GM12892 (cell line): ENCODE measurements around the gene DUXB. TPM values are rescaled to one million over a fixed set of nuclear protein-coding genes. Genes with fewer than 3 reads are reported as not detected.

Experiments used
- DNase-seq: peaks from one replicate; pipeline ENCODE4 v3.0.0; 2011; ENCODE audit not compliant: insufficient read length
- FAIRE-seq: peaks from 2 replicates; lab custom pipeline; 2011; peaks lifted over from hg19 to GRCh38; lab: Jason Lieb, UNC
- POLR2A ChIP-seq: IDR thresholded peaks from 2 replicates; pipeline ENCODE4 v1.6.1; 2011; ENCODE audit warnings: low read depth, low read length, control low read depth
- POLR2AphosphoS5 ChIP-seq: IDR thresholded peaks from 2 replicates; pipeline ENCODE4 v1.6.1; 2011; ENCODE audit warnings: low read depth, low read length, control low read depth
- TAF1 ChIP-seq: IDR thresholded peaks from 2 replicates; pipeline ENCODE4 v1.6.1; 2011; ENCODE audit warnings: low read depth, mild to moderate bottlenecking, control low read depth, low read length, borderline replicate concordance
- polyA plus RNA-seq: library from polyadenylated mRNA; unstranded; fragments of >200 nt; gene quantifications from one replicate; pipeline ENCODE4 v1.2.1, GENCODE V29; 2012; ENCODE audit warnings: missing spikeins, inconsistent platforms; ENCODE audit not compliant: missing spikeins

The DUXB gene, protein sequence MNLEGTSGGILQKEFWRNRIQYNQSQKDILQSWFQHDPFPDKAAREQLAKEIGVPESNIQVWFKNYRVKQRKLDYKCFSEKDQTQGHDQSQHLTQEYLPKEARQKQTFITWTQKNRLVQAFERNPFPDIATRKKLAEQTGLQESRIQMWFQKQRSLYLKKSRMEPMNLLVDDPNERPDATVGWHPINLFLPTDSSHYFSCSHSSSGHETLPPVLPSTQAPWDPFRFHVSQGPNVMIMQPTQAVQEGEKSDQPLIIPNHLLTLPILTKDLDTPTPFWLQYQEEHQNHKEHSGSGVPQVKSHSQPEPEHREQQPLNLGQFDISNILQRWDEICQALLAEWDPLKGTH
- not detected for polyA plus RNA-seq

DNA sequence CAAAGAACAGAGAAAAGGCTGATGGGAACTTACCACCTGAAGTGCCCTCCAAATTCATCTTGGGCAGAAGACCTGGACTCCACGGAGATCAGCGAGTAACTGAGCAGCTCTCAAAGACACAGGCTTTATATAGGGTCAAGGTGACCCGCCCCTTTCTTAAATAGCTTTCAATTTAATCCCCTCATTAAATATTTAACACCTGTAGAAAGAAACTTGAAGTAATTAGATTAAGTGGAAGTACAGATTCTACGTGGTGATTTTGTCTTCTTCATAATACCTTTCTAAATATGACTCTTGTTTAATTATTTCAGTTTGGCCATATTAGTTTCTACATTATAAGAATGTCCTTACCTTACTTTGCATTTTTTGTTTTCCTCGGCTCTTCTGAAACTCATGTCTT, at the start of gene DUXB:
Gene DUXB (minus strand): TSS at position 101 of the 400 bp plus-strand sequence. CDS start 43 bp downstream, at position 58.
- no peak for FAIRE-seq
- DNase-seq = no peak

DNA sequence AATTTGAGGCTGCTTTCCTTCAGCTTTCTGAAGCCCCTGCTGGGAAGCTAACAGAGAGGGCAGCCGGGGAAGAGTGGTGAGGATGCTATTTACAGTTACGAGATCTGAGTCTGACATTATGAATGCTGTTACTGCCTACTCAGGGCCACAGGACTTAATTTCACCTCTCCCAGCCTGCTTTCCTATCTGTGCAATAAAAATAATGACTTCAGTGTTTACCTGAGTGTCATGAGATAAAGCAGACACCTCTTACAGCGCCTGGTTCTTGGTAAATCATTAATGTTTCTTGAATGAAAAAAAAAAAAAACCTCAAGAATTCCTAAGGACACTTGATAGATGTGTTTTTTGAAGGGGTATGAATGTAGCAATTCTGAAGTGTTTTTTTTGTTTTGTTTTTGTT, 49.3 kb upstream of the DUXB start:
- FAIRE-seq (no peak), DNase-seq (no peak)
- TF ChIP-seq POLR2A = no peak
- TF ChIP-seq TAF1 = no peak
- no peak for TF ChIP-seq POLR2AphosphoS5

More for the DNA sequence above, at the start of gene DUXB:
- TF ChIP-seq POLR2AphosphoS5 = no peak
- TF ChIP-seq POLR2A = no peak
- TF ChIP-seq TAF1 = no peak

DNA sequence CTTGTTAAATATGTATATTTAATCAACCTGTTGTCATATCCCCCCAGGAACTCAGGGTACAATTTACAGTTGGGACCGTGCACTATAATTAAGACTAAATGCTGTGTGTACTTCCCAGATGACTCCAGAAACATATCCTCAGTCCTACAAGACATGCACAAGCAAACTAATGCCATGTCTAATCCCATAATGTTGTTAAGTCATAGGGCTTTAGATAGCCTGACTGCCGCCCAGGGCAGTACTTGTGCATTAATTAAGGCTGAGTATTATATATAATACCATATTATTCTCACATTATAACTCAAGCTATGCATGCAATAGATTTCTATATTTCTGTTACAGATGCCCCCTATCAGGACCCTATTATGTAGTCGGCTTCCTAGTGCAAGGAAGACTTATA, 45.1 kb upstream of the DUXB start:
- TF ChIP-seq TAF1 (no peak), POLR2AphosphoS5 (no peak), POLR2A (no peak)
- FAIRE-seq (no peak), DNase-seq (no peak)

DNA sequence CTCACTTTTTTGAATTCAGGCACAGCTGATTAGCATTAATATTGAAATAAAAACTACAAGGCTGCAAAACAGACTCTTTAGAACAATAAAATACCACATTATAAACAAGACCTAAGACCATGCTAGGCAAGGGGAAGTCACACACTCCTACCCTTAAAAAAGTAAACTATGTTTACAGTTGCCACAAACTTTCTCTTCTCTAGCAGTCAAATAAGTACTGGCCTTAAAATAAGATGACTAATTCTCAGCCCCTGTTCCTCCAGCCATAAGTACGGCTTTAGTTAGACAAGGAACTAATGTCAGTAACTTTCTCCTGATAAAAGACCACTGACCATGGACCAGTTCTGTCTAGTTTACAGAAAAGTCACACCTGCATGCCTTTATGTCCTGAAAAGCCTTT, 44.6 kb upstream of the DUXB start:
- TF ChIP-seq POLR2AphosphoS5 = no peak
- no peak for TF ChIP-seq POLR2A
- no peak for TF ChIP-seq TAF1
- no peak for FAIRE-seq
- DNase-seq = no peak

DNA sequence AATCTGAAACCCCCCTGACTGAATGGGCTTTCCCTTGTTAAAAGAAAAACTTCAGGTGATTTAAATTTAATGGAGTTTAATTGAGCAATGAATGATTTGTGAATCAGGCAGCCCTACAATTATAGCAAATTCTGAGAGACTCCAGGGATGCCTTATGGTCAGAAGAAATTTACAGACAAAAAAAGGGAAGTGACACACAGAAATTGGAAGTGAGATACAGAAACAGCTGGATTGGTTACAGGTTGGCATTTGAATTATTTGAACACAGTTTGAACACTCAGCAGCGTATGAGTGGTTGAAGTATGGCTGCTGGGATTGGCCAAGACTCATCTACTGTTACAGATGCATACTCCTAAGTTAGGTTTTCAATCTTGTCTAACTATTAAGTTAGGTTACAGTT, 44.0 kb upstream of the DUXB start:
- DNase-seq = no peak
- FAIRE-seq = no peak
- no peak for TF ChIP-seq TAF1
- no peak for TF ChIP-seq POLR2AphosphoS5
- no peak for TF ChIP-seq POLR2A

DNA sequence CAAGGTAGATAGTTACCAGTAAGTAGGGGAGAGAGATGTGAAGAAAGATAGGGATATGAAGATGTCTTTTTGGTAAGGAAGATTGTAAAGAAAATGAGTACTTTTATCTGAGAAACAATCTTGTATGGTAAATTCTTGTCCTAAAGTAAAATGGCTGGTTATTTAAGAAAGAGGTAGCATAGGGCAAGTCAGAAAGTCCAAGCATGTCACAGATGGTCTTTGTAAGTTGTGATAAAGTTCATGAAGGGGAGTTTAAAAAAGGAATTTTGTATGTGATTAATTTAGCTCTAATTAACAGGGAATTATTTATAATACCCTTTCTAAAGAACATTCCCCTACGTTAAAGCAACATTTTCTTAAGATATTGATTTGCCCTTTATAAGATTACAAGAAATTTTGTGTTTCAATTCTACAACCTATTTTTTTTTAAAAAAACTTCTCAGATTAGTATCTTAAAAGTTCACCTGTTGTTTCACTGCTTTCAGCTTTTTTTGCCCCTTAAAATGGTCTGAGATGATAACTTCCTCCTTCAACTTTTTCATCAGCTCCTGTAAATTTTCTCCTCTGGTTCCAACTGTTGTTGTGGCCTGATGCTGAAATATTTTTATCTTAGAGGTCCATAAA, 41.3 kb upstream of the DUXB start:
- TF ChIP-seq POLR2AphosphoS5 (no peak), POLR2A (no peak), TAF1 (no peak)
- no peak for FAIRE-seq
- no peak for DNase-seq

DNA sequence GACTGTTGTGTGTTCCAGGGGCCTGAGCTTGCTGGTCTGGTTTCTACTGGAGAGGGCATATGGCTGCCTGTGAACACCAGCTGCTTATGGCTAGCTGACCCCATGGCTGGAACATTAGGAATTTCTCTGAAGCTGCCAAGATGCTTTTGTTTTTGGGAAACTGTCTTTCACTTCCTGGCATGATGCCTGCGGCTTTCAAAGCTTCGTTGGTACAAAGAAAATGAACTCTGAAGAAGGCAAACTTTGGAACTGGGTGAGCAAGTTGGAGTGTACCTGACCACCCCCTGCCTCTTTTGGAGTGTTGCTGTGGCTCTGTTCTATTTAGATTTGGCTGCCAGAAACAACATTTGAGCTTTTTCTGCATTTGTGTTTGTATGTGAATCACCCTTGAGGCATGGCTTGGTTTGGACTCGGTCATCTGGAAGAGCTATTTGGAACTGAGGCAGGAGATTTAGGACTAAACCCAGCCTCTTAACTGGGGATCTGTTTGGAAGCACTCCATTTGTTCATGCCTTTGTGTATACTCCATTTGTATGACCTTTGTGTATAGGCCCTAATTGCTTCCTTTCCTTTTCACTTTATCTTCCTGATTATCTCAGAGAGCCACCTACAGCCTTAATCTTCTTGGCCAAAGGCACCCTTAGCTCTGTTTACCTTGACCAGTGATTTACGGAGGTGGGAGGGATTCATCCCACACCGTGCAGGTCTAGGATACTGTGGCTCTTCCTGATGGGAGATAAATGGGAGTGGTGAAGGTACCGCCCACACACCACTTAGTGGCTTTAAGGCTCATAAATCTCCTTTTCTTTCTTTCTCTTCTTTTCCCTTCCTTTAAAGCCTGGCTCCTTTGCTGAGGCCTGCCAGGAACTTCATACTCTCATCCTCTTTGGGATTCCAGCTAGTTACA, 32.3 kb upstream of the DUXB start:
- no peak for FAIRE-seq

DNA sequence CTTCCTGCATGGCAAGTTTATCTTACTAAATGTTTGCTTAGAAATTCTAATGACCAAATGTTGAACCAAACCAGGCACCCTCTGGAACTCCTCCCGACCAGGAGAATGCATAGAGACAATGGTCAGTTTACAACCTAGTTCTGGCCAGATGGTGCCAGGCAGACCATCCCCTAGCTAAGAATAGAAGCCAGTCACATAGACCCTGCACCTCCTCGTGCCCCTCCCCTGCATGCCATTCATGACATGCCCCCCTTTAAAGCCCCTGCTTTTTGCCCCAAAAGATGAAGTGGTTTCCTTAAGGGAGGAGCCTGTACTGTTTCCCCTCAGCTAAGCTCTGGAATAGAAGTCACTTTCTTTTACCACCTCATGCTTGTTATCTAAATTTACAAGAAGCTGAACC, 31.6 kb upstream of the DUXB start:
- no peak for TF ChIP-seq POLR2AphosphoS5
- no peak for TF ChIP-seq POLR2A
- TF ChIP-seq TAF1 = no peak
- FAIRE-seq = no peak
- no peak for DNase-seq

More for the DNA sequence above, 32.3 kb upstream of the DUXB start:
- DNase-seq = no peak
- TF ChIP-seq POLR2AphosphoS5 (no peak), TAF1 (no peak), POLR2A (no peak)

DNA sequence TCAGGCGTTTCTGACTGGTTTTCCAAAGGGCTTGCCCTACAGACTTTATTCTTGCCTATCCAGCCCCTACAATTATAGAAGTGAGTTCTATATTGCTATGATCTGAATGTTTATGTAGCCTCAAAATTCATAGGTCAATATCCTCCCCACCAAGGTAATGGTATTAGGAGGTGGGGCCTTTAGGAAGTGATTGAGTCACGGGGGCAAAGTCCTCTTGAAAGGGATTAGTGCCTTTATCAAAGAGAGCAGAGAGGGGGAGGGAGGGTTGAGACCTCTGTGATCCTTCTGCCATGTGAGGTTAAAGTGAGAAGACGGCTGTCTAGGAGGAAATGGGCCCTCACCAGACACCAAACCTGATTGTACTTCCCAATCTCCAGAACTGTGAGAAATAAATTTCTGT, 26.0 kb upstream of the DUXB start:
- TF ChIP-seq POLR2A = no peak
- no peak for TF ChIP-seq TAF1
- no peak for TF ChIP-seq POLR2AphosphoS5
- DNase-seq (no peak), FAIRE-seq (no peak)

DNA sequence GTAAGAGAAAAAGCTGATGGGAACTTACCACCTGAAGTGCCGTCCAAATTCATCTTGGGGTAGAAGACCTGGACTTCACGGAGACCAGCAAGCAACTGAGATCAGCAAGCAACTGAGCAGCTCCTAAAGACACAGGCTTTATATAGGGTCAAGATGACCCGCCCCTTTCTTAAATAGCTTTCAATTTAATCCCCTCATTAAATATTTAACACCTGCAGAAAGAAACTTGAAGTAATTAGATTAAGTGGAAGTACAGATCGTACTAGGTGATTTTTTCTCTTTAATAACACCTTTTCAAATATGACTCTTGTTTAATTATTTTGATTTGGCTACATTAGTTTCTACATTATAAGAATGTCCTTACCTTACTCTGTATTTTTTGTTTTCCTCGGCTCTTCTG, 25.1 kb upstream of the DUXB start, which contains the start of gene CPHXL:
Gene CPHXL (minus strand): TSS at position 101 of the 400 bp plus-strand sequence. CDS start 48 bp downstream, at position 53.
- TF ChIP-seq TAF1 = no peak
- no peak for TF ChIP-seq POLR2AphosphoS5
- TF ChIP-seq POLR2A = no peak
- DNase-seq = no peak
- FAIRE-seq = no peak

DNA sequence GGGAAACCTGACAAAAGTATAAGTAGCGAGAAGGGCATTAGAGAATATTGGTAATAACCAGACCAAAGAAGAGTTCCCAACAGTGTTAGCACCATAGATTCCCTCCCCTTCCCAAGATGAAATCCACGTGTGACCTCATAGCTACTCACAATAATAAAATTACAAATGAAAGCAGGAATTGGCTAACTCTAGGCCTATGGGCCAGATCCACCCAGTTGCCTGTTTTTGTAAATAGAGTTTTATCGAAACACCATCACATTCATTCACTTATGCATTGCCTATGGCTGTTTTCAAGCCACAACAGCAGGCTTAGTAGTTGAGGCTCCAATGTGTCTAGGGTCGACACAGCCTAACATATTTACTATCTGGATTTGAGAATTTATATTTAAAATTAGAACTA, 17.2 kb upstream of the DUXB start:
- no peak for DNase-seq
- TF ChIP-seq POLR2A = no peak
- TF ChIP-seq TAF1 = no peak
- TF ChIP-seq POLR2AphosphoS5 = no peak
- no peak for FAIRE-seq
